SK-N-SH (cell line): ENCODE data around the gene CERCAM.
A peak's percentile ranks its signal among the peaks of the same experiment; 100 is the strongest.

Source experiments
- ELF1 ChIP-seq: IDR thresholded peaks from 2 replicates; pipeline ENCODE4 v1.4.0; 2012
- EP300 ChIP-seq, 2 experiments: IDR thresholded peaks; 2 replicates each; pipeline versions ENCODE4 v1.4.0 to v1.6.1; 2012; ENCODE audit warnings: borderline replicate concordance in 1 of 2, low read depth in 1 of 2, low read length in 1 of 2
- EZH2phosphoT487 ChIP-seq: fragments of 200-600 bp; sonication (generic); IDR thresholded peaks from 2 replicates; pipeline ENCODE4 v1.6.1; 2017; ENCODE audit warnings: low read depth, mixed run types, mild to moderate bottlenecking, antibody characterized with exemption, moderate library complexity, borderline replicate concordance
- MXI1 ChIP-seq: IDR thresholded peaks from 2 replicates; pipeline ENCODE4 v1.6.1; 2012; ENCODE audit warnings: mild to moderate bottlenecking, low read depth, low read length, improper control_type of control experiment
- NFIC ChIP-seq: IDR thresholded peaks from 2 replicates; pipeline ENCODE4 v1.4.0; 2012; ENCODE audit warnings: borderline replicate concordance
- POLR2AphosphoS5 ChIP-seq: IDR thresholded peaks from 2 replicates; pipeline ENCODE4 v1.6.1; 2012; ENCODE audit warnings: low read depth, low read length
- SIN3A ChIP-seq: IDR thresholded peaks from 2 replicates; pipeline ENCODE4 v1.6.1; 2012; ENCODE audit warnings: low read depth, mild to moderate bottlenecking, low read length, moderate library complexity, borderline replicate concordance
- SMC3 ChIP-seq: IDR thresholded peaks from 2 replicates; pipeline ENCODE4 v1.6.1; 2012; ENCODE audit warnings: low read depth, low read length, improper control_type of control experiment
- TAF1 ChIP-seq: IDR thresholded peaks from 2 replicates; pipeline ENCODE4 v1.6.1; 2012; ENCODE audit warnings: low read depth, mild to moderate bottlenecking, low read length, moderate library complexity, borderline replicate concordance
- TF ChIP-seq, protein P1 (sequence below): fragments of 200-600 bp; sonication (generic); IDR thresholded peaks from 2 replicates; pipeline ENCODE4 v1.6.1; 2017; ENCODE audit warnings: antibody characterized with exemption, mild to moderate bottlenecking, moderate library complexity
- TF ChIP-seq, protein P2 (sequence below): fragments of 150-350 bp; IDR thresholded peaks from 2 replicates; pipeline ENCODE4 v1.6.1; 2016; ENCODE audit warnings: mild to moderate bottlenecking, low read depth, low read length
- TF ChIP-seq, protein P3 (sequence below): IDR thresholded peaks from 2 replicates; pipeline ENCODE4 v1.4.0; 2012; ENCODE audit warnings: low read depth
- TF ChIP-seq, protein P4 (sequence below): IDR thresholded peaks from 2 replicates; pipeline ENCODE4 v1.6.1; 2012; ENCODE audit warnings: mild to moderate bottlenecking, low read depth, low read length, moderate library complexity

DNA sequence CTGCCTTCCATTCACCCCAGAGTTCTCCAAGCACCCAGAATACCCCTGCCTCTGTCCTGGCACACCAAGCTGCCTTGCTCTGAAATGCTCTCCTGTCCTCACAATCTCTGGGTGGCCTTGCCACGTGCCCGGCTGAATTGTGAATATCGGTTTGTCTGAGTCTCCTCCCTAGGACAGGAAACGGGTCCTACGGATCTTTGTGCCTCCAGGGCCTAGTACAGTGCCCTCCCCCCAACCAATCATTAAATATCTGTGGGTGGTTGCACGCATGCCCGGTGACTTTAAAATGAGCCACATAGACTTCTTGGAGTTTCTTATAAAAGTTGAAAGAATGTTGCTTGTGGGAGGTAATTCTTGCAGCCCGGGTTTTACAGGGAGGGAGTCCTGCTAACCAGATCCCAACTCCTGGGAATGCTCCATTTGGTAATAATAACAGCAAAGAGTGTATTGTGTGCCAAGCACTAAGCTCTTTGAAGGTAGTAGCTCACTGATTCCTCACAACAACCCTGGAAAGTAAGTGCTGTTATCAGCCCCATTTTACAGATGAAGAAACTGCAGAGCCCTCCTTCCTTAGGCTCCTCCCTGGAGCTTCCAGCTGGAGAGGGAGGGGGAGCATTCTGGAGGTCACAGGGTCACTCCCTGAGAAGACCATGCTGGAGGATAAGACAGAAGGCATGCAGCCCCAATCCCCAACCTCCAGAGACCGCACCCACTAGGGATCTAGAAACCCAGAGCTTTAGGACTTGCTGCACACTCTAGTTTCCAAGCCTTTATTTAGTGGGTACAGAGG is 26.1 kb upstream of the CERCAM start:
- 0 out of 2 replicates have a peak, but pooled peaks have one; percentile 18 for TF ChIP-seq POLR2AphosphoS5
- no peak for TF ChIP-seq EZH2phosphoT487
- TF ChIP-seq, protein P1, sequence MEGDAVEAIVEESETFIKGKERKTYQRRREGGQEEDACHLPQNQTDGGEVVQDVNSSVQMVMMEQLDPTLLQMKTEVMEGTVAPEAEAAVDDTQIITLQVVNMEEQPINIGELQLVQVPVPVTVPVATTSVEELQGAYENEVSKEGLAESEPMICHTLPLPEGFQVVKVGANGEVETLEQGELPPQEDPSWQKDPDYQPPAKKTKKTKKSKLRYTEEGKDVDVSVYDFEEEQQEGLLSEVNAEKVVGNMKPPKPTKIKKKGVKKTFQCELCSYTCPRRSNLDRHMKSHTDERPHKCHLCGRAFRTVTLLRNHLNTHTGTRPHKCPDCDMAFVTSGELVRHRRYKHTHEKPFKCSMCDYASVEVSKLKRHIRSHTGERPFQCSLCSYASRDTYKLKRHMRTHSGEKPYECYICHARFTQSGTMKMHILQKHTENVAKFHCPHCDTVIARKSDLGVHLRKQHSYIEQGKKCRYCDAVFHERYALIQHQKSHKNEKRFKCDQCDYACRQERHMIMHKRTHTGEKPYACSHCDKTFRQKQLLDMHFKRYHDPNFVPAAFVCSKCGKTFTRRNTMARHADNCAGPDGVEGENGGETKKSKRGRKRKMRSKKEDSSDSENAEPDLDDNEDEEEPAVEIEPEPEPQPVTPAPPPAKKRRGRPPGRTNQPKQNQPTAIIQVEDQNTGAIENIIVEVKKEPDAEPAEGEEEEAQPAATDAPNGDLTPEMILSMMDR = no peak
- TF ChIP-seq, protein P2, sequence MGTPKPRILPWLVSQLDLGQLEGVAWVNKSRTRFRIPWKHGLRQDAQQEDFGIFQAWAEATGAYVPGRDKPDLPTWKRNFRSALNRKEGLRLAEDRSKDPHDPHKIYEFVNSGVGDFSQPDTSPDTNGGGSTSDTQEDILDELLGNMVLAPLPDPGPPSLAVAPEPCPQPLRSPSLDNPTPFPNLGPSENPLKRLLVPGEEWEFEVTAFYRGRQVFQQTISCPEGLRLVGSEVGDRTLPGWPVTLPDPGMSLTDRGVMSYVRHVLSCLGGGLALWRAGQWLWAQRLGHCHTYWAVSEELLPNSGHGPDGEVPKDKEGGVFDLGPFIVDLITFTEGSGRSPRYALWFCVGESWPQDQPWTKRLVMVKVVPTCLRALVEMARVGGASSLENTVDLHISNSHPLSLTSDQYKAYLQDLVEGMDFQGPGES = no peak
- no peak for TF ChIP-seq EP300 (IDR thresholded peaks at IDR 0.05; ENCODE audit: borderline replicate concordance in 1 of 2, low read depth in 1 of 2, low read length in 1 of 2)
- TF ChIP-seq, protein P3, sequence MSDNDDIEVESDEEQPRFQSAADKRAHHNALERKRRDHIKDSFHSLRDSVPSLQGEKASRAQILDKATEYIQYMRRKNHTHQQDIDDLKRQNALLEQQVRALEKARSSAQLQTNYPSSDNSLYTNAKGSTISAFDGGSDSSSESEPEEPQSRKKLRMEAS = no peak
- TF ChIP-seq NFIC = no peak
- no peak for TF ChIP-seq ELF1
- no peak for TF ChIP-seq SMC3
- TF ChIP-seq, protein P4, sequence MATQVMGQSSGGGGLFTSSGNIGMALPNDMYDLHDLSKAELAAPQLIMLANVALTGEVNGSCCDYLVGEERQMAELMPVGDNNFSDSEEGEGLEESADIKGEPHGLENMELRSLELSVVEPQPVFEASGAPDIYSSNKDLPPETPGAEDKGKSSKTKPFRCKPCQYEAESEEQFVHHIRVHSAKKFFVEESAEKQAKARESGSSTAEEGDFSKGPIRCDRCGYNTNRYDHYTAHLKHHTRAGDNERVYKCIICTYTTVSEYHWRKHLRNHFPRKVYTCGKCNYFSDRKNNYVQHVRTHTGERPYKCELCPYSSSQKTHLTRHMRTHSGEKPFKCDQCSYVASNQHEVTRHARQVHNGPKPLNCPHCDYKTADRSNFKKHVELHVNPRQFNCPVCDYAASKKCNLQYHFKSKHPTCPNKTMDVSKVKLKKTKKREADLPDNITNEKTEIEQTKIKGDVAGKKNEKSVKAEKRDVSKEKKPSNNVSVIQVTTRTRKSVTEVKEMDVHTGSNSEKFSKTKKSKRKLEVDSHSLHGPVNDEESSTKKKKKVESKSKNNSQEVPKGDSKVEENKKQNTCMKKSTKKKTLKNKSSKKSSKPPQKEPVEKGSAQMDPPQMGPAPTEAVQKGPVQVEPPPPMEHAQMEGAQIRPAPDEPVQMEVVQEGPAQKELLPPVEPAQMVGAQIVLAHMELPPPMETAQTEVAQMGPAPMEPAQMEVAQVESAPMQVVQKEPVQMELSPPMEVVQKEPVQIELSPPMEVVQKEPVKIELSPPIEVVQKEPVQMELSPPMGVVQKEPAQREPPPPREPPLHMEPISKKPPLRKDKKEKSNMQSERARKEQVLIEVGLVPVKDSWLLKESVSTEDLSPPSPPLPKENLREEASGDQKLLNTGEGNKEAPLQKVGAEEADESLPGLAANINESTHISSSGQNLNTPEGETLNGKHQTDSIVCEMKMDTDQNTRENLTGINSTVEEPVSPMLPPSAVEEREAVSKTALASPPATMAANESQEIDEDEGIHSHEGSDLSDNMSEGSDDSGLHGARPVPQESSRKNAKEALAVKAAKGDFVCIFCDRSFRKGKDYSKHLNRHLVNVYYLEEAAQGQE = no peak
- no peak for TF ChIP-seq TAF1
- TF ChIP-seq SIN3A = no peak
- TF ChIP-seq MXI1 = no peak
